CD4-positive, alpha-beta T cell treated with Interleukin-4 for 1 hour (primary cell): ENCODE results near the gene NUP93.

Source experiments
- DNase-seq, 2 donors: peaks; one replicate each; pipeline ENCODE4 v3.0.0-alpha.2; 2020 to 2022

The NUP93 gene

GRCh38 chr16:56824331-56824730 lies 94.4 kb downstream of the NUP93 start:
- no peak for DNase-seq

- no peak for DNase-seq
Measured at GRCh38 chr16:56824804-56825203, 94.9 kb downstream of the NUP93 start.

GRCh38 chr16:56825826-56826225 lies 95.9 kb downstream of the NUP93 start:
- no peak for DNase-seq

DNA sequence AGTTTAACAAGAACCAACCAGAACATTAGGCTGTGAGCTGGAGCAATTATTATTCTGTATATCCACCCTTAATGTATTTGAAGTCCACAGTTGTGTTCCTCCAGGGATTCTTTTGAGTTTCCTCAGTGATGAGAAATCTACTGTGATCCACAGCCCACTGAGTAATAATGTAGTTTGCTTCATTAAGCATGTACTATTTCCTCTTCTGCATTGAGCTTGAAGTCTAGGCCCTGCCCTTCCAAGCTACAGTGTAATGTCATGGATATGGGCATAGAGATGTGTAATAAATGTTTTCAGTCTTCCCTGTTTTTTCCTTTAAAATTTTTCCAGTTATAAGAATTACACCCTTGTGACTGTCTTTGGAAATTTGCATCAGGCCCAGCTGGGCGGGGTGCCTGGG lies 98.7 kb downstream of the NUP93 start:
- DNase-seq = no peak

DNA sequence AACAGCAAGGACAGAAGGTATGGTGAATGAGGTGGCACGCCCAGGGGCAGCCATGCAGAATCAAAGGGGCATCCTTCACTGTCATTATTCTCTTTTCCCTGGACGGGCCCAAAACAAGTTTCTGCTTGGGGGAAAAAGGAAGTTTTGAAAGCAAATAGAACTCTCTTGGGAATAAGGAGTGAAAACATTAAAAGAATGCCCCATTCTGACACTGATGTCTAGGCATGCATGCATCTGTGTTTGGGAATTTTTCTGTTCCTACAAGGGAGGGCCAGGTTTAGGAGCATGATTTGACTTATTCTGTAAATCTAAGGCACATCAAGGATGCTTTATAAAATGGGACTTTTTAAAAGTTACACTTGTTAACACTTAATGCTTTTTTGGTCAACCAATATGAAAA lies 100.7 kb downstream of the NUP93 start:
- DNase-seq = no peak

- DNase-seq = no peak
Measured at GRCh38 chr16:56832768-56833167, 102.8 kb downstream of the NUP93 start.

DNA sequence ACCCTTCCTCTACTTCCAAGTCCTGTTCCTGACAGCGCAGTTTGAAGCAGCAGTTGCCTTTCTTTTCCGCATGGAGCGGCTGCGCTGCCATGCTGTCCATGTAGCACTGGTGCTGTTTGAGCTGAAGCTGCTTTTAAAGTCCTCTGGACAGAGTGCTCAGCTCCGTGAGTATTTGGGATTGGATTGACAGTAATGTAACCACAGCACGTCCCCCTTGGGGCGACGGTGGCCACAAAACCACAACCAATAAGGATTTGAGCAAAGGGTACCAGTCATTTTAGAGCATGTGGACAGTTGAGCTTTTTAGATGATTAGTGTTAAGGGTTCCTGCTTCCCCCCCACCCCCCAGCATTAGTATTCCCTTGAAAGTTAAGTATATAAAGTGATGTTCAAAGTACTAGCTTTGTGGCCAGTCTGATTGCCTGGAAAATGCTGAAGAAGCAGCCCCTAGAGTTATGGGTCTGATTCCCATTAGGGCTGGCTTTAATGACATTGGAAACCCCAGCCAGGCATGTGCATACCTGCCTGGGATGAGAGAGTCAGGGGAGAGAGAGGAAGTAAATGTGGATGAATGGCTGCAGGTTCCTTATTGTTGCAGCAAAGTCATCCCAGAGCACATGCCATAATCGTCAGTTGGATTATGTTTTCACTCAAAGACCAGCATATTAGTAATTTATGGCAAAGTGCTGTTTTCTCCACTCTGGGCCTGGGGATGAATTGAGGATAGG lies 103.5 kb downstream of the NUP93 start:
- no peak for DNase-seq

GRCh38 chr16:56835320-56835719 lies 105.4 kb downstream of the NUP93 start:
- DNase-seq = no peak

- DNase-seq = no peak
Measured at GRCh38 chr16:56836410-56837230, 106.7 kb downstream of the NUP93 start.

DNA sequence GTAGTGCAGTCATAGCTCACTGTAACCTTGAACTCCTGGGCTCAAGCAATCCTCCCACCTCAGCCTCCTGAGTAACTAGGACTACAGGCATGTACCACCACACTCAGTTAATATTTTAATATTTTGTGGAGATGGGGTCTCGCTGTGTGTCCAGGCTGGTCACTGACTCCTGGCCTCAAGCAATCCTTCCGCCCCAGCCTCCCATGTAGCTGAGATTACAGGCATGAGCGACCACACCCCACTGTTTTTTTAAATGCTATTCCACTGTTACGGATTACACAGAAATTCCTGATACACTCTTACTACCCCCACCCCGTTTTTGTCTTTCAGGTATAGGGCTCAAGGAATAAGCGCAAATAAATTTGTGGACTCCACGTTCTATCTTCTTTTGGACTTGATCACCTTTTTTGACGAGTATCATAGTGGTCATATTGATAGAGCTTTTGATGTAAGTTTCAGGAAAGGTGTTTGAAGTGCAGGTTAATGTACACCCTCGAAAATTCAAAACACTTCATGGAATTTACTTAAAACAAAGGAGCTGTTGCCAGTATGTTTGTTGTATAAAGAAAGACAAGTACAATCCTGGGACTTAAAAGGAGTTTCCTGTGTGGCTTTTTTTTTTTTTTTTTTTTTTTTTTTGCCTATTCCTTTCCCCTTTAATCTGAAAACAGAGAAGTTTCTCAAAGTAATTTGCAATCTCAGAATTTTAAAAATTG lies 108.9 kb downstream of the NUP93 start:
- DNase-seq = no peak

DNA sequence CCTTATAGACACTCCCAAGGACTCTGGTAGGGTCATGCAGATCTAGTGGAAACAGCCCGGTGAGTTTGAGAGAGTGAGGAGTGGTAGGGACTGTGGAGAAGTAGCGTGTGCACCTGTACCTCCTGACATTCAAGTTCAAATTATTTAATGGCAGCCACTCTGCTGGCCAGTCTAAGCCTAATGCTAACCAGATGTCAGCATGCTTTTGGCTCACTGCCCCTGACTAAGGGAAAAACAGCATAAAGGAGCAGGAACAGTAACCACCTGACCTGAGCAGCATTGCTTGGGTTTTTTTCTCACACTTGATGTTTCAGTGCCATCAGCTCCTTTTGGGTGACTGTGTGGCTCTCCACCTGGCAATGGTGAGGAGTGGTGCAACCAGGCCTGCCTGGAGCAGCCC lies 111.3 kb downstream of the NUP93 start:
- no peak for DNase-seq

DNA sequence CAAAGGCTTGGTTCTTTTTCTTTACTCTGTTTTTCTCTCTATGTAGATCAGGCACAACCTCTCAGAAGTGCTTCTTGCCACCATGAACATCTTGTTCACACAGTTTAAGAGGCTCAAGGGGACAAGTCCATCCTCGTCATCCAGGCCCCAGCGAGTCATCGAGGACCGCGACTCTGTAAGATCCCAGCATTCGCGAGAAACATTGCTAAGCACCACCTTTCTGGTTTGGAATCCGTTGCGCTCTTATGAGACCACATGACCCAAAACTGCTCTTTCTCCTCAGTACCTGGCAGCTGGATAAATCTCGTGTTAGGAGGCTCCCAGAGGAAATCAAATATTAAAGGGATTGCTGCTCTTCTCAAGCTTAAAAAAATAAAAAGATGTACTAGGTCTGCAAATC lies 111.7 kb downstream of the NUP93 start:
- DNase-seq = no peak

GRCh38 chr16:56842133-56842532 lies 112.2 kb downstream of the NUP93 start:
- DNase-seq = no peak

- DNase-seq = no peak
Measured at GRCh38 chr16:56844056-56844455, 114.1 kb downstream of the NUP93 start.

- DNase-seq = peak; percentile 19 to 28
Measured at GRCh38 chr16:56847173-56847910, 117.4 kb downstream of the NUP93 start.

DNA sequence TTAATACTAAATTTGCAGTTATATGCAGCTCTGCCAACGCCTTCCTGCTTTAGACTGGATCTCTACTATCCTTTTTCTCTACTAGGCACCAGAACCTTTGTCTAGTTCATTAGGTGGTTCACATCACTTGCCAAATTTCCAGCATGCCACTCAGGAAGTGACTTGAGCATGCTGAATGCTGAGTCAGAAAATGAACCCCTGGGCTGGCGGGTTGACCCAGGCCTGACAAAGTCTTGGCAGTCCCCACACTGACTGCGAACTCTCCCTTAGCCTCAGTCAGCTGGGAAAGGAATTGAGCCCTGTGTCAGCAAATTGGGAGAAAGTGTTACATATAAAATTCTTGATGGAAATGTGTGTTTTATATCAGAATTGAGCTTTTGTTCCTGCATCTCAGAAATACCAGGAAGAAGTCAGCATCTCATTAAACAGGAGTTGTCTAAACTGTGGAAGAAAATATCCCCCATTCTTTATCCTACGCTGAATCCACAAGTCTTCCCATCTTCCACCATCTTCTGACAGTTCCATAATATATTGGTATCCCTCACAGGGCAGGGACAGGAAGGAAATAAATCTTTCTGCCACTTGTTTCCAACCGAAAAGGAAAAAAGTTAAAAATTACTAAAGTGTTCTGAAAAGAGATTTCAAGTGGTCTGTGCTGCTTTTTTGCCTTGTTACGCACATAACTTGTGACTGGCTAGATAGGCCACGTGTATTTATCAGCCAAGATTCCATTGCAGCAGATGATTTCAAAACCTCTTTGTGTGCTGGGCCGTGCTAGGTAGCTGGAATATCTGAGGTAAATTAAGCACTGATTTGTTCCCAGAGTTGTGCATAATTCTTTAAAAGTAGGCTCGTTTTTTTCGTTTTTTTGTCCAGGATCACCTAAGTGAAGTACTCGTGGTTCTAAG lies 118.4 kb downstream of the NUP93 start:
- no peak for DNase-seq

DNA sequence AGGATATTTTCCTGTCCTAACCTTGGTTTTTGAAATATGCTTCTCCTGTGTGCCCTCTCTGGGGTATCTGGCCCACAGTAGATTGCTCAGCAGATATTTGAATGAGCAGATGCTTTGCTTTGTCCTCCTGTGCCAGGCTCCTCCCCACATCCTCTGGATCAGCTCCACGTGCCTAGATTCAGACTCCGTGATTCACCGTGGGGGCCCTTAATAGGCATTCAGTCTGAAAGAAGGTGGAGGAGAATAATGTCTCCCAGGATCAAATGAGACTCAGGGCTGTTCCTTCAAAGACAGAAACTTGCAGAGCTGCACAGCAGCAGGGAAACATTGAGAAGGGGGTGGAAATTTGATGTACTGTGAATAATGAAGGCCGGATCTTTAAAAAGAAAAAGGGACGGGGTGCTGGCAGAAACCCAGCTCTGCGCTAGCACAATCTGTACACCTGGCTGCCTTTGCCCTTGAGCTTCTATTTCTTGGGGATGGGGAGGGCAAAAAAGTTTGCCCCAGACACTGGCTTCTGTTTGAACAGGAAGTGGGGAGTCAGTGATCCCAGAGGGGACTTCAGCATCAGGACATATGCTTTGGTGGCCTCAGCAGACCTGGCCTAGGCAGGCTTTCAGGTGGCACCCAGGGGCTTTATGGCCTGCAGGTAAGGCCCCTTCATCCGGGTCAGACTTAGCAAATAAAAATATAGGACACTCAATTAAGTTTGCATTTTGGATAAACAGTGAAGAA lies 119.2 kb downstream of the NUP93 start:
- no peak for DNase-seq

- DNase-seq = no peak
Measured at GRCh38 chr16:56849690-56850680, 120.1 kb downstream of the NUP93 start.

- DNase-seq = no peak
Measured at GRCh38 chr16:56851671-56852400, 121.9 kb downstream of the NUP93 start.
